Hindlimb muscle (tissue), 1 donor: ENCODE results near the gene SYTL1. TPM values are rescaled to one million over a fixed set of nuclear protein-coding genes. Genes with fewer than 3 reads are reported as not detected.

Experiments used
- DNase-seq: peaks from one replicate; pipeline ENCODE4 v3.0.0-alpha.2; 2013
- polyA plus RNA-seq: library from polyadenylated mRNA; unstranded; fragments of 120-200 nt; gene quantifications from one replicate; pipeline ENCODE4 v1.2.1, GENCODE V29; 2013; ENCODE audit not compliant: insufficient read length

The SYTL1 gene, protein sequence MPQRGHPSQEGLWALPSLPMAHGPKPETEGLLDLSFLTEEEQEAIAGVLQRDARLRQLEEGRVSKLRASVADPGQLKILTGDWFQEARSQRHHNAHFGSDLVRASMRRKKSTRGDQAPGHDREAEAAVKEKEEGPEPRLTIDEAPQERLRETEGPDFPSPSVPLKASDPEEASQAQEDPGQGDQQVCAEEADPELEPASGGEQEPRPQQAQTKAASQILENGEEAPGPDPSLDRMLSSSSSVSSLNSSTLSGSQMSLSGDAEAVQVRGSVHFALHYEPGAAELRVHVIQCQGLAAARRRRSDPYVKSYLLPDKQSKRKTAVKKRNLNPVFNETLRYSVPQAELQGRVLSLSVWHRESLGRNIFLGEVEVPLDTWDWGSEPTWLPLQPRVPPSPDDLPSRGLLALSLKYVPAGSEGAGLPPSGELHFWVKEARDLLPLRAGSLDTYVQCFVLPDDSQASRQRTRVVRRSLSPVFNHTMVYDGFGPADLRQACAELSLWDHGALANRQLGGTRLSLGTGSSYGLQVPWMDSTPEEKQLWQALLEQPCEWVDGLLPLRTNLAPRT
- 1.5 TPM for polyA plus RNA-seq

DNA sequence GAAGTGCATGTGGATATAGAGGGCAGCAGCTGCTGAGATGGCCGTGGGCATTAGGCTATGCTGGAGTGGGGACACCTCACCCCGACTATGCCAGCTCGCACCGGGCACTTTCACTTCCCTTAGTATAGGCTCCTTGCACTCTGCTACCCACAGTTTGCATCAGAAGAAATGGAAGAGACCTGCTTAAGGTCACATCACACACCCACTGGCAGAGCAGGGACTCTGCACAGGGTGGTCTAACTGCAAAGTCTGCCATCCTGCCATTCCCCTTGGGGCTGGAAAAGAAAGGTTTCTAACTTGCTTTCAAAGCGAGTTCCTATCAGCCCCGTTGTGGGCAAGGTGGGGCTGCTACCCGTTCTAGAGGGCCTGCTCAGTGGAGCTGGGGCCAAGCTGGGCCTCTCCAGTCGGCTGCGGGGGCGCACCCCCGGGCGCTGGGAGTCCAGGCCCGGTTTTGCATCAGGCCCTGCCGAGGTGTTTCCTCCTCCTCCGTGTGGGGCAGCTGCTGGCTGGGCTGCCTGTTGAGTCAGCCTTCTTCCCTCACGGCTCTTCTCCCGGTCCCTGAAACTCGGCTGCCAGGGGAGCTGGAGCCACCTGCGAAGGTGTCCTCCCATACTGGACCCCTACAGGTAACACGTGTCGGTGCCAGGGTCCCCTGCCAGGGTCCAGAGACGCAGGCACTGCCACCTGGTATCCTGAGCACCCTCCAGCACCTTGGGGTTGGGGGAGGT, at the start of gene SYTL1:
SYTL1 (plus strand) TSS at position 498 of the 728 bp plus-strand sequence. CDS start 3,313 bp downstream, outside the sequence.
- DNase-seq: no peak

DNA sequence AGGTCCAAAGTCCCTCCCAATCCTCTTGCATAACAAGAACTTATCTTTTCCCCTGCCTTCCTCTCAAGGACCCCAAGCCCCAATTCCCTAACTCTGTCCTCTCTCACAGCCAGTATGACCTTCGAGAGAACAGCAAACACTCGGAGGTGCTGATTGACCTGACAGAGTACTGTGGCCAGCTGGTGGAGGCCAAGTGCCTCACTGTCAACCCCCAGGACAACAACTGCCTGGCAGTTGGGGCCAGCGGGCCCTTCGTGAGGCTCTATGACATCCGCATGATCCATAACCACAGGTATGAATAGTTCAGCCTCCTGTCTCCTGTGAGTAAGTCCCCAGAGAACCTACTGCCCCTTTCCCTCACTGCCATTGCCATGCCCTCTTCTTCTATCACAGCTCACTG, 49.7 kb upstream of the SYTL1 start:
- no peak for DNase-seq

DNA sequence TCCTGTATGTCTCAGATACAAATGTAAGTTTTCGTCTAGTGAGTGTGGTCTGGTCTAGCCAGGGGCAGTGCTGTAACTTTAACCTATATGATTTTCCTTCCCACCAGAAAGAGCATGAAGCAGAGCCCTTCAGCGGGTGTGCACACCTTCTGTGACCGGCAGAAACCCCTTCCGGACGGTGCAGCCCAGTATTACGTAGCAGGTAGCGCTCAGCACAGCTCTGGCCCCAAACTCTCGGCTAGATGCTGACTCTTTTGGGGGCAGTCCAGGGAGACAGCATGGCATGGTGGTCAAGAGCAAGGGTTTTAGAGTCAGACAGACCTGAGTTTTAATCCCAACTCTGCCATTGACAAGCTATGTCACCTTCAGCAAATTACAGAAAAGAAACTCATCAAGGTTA, 47.9 kb upstream of the SYTL1 start:
- no peak for DNase-seq

DNA sequence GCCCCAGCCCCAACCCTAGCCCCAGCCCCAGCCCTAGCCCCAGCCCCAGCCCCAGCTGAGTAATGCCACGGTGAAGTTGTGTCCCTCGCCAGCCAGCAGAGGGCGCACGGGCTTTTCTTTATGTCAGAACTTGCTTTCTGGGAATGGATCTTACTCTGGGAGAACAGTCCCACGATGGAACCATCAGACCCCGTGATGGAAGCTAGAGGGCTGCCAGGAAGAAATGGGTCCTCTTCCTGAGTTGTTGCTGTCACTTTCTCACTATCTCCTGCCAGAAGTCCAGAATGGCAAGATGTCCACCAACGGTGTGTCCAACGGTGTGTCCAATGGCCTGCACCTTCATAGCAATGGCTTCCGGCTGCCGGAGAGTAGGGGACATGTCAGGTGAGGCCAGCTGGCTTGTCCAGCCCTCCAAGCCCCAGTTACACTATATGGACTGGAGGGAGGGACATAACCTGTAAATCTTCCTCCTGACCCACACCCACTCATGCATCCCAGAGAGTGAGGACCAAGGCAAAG, 45.0 kb upstream of the SYTL1 start:
- DNase-seq: peak; percentile 69

GRCh38 chr1:27297903-27298302, 43.9 kb upstream of the SYTL1 start:
- no peak for DNase-seq

DNA sequence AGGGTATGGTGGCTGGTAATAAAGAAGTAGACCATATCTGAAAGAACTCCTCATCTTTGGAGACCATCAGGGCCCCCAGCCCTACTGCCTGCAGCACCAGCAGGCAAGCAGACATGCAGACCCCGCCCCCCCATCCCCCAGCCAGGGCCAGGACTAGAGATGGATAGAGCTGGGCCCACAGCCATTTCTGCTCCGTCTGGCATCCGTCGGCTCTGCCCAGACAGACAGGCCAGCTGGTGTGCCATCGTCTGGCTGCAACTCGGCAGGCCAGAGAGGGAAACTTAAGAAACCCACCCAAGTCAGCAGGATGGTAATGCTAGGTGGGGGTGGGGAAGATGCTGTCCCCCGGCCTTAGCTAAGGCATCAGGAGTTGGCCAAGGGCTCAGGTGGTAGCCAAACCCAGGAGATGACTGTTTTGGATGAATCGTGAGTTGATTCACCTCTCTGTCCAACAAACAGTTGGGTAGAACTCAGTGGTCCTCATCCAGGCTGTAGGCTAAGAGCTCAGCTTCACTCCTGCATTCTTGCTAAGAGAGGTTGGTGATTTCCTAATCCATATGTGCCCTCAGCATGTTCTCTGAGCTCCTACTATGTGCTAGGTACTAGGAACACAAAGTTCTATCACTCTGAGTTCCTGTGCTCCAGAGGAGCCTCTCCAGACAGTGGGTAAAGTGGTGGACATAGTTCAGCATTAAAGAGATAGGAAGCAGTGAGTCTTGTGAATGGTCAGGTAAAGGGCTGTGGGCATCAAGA, 43.0 kb upstream of the SYTL1 start:
- DNase-seq: no peak

GRCh38 chr1:27299385-27300271, 42.2 kb upstream of the SYTL1 start:
- DNase-seq: peak; percentile 73

GRCh38 chr1:27300341-27301051, 41.3 kb upstream of the SYTL1 start:
- DNase-seq: peak; percentile 96

DNA sequence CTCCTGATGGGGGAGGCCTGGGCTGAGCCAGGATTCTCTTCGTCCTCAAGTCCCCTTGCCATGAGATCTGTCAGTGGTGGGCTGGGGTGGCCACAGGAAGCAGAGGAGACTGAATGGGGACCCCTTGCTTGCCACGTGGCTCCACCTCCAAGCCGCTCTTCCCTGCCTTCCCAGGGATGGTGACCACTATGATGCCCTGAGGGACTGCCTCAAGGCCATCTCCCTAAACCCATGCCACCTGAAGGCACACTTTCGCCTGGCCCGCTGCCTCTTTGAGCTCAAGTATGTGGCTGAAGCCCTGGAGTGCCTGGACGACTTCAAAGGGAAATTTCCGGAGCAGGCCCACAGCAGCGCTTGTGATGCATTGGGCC, 40.8 kb upstream of the SYTL1 start:
- DNase-seq: no peak

DNA sequence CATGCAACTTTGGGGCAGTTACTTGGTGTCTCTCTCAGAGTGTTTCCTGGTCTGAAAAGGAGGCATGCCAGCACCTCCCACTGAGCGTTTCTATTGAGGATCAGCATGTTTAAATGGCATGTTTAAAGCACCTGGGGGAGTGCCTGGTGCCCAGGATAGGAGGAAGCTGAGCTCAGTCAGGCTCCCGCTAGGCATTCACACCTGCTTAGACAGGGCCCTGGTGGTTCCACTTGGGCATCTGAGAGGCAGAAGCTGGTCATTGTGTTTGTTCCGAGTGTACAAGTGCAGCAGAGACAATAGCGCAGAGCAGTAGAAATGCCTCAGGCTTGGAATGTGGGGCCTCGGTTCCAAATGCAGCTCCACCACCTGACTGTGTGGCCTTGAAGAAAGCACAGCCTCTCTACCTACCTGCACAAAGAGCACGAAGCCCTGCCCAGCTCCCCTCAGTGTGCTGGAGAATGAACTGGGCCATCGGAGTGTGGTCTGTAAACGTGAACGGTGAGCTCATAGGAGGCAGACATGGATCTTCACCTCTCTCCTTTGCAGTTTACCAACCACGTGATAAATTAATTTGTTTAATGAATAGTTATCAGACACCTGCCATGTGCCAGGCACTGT, 40.1 kb upstream of the SYTL1 start:
- no peak for DNase-seq

- no peak for DNase-seq
These were observed 39.2 kb upstream of the SYTL1 start for GRCh38 chr1:27302612-27303011.

DNA sequence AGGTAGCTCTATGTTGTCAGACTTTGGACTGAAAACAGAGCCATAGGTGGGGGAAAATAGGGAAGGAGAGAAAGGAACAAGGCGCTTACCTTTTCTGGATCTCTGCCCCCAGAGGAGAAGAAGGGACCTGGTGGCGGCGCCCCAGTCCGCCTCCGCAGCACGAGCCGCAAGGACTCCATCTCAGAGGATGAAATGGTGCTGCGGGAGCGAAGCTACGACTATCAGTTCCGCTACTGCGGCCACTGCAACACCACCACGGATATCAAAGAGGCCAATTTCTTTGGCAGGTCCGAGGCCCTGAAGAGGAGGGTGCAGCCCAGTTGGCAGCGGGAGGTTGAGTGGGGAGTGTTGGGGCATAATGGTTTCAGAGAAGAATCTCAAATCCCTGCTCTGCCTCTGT, 38.3 kb upstream of the SYTL1 start:
- DNase-seq: no peak

- DNase-seq: no peak
These were observed 35.8 kb upstream of the SYTL1 start for GRCh38 chr1:27306071-27306470.

- no peak for DNase-seq
These were observed 34.7 kb upstream of the SYTL1 start for GRCh38 chr1:27306892-27307761.

- no peak for DNase-seq
These were observed 33.8 kb upstream of the SYTL1 start for GRCh38 chr1:27307874-27308598.

GRCh38 chr1:27314169-27314568, 27.7 kb upstream of the SYTL1 start:
- DNase-seq: no peak

DNA sequence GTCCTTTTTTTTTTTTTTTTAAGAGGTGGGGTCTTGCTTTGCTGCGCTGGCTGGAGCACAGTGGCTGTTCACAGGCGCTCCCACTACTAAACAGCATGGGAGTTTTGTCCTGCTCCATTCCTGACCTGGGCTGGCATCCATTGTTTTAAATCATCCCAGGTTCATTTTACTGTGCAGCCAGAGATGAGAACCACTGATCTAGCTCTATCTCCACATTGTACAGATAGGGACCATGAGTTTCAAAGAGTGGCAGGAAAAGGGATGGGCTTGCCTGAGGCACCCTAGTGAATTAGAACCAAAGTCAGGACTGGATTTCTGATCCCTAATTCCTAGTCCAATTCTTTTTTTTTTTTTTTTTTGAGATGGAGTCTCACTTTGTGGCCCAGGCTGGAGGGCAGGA, 27.1 kb upstream of the SYTL1 start:
- no peak for DNase-seq

DNA sequence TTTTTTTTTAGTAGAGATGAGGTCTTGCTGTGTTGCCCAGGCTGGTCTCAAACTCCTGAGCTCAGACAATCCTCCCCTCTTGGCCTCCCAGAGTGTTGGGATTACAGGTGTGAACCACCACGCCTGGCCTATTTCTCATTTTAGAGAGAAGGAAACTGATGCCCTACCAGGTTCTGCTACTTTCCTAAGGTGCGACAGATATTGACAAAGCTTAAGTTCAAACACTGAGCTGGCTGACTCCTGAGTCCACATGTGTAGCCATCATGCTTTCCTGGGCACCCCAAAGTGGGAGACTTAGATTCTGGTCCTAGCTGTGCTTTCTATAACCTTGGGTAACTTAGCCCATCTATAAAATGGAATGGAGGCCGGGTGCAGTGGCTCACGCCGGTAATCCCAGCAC, 25.0 kb upstream of the SYTL1 start:
- DNase-seq: no peak

DNA sequence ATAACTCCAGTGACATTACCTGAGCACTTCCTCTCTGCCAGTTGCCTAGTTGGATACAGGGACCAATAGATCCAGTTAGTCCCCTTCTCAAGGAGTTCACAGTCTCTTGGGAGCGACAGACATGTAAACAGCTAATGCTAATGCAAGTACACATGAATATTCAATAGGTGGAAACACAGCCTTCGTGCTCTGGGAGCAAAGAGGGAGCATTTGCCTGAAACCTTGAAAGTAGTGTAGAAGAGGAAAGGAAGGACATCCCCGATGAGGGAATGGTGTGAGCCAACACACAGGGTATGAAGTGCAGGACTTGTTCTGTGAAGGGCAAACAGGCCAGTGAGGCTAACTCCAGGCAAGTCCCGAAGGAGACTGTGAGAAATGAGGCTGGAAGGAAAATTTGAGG, 23.7 kb upstream of the SYTL1 start:
- no peak for DNase-seq
